Activated T-helper 17 cell treated with anti-CD3 and anti-CD28 coated beads, Interleukin-2, amount 50 U/mL, for 72 hours (primary cell): ENCODE results near the gene LGALSL. TPM values are rescaled to one million over a fixed set of nuclear protein-coding genes. Genes with fewer than 3 reads are reported as not detected.

Source experiments
- total RNA-seq, 2 donors: library from RNA; stranded (reverse); gene quantifications; one replicate each; pipeline ENCODE4 v1.2.3, GENCODE V29; 2022

LGALSL gene
- total RNA-seq, 2 donors from 2014 or later, result 1.4 to 2.2 TPM

Other genes starting within 250 kb of the LGALSL start
- gene AFTPH, start 70.2 kb downstream of the LGALSL start, total RNA-seq, result 10 to 100 TPM; 32.3 to 49.8 TPM
- gene SERTAD2, start 199.8 kb downstream of the LGALSL start, total RNA-seq, result 10 to 100 TPM; 11.5 to 30.7 TPM